RCC 7860 (cell line): Measurements from ENCODE around the gene PIK3R3.
A peak's percentile ranks its signal among the peaks of the same experiment; 100 is the strongest.

ENCODE experiments used
- DNase-seq: peaks from one replicate; pipeline ENCODE4 v3.0.0-alpha.2; 2015; ENCODE audit warnings: low spot score
- FAIRE-seq: peaks from 2 replicates; lab custom pipeline; 2012; peaks lifted over from hg19 to GRCh38; lab: Jason Lieb, UNC

PIK3R3 gene

GRCh38 chr1:46132529-46133180 lies at the start of gene PIK3R3:
Gene PIK3R3 (minus strand): TSS chr1:46132629. CDS start chr1:46131952, 677 bp downstream.
- peak; percentile 93 for FAIRE-seq

GRCh38 chr1:46181343-46182260 lies 49.2 kb upstream of the PIK3R3 start:
- DNase-seq = peak; percentile 69
- no peak for FAIRE-seq

More at GRCh38 chr1:46132529-46133180, at the start of gene PIK3R3:
- peak; percentile 97 for DNase-seq

GRCh38 chr1:46180082-46180616 lies 47.7 kb upstream of the PIK3R3 start:
- DNase-seq = peak; percentile 31

GRCh38 chr1:46179138-46180081 lies 47.0 kb upstream of the PIK3R3 start:
- DNase-seq (peak; percentile 81), FAIRE-seq (no peak)

More at GRCh38 chr1:46180082-46180616, 47.7 kb upstream of the PIK3R3 start:
- no peak for FAIRE-seq

GRCh38 chr1:46176211-46176865 lies 43.9 kb upstream of the PIK3R3 start, which contains the start of gene P3R3URF:
Gene P3R3URF (minus strand): TSS chr1:46176488. CDS start chr1:46176471, 17 bp downstream.
- DNase-seq = no peak
- no peak for FAIRE-seq

- no peak for FAIRE-seq
Observed at GRCh38 chr1:46175243-46175642, 42.8 kb upstream of the PIK3R3 start.

GRCh38 chr1:46174448-46175231 lies 42.2 kb upstream of the PIK3R3 start, which contains the start of gene TSPAN1:
Gene TSPAN1 (plus strand): TSS chr1:46175087. CDS start chr1:46181108, 6,021 bp downstream.
- no peak for FAIRE-seq
- no peak for DNase-seq

More at GRCh38 chr1:46175243-46175642, 42.8 kb upstream of the PIK3R3 start:
- DNase-seq = no peak

GRCh38 chr1:46173361-46173856 lies 41.0 kb upstream of the PIK3R3 start:
- DNase-seq = no peak
- no peak for FAIRE-seq

GRCh38 chr1:46172321-46172720 lies 39.9 kb upstream of the PIK3R3 start:
- FAIRE-seq (no peak), DNase-seq (no peak)

GRCh38 chr1:46171871-46172270 lies 39.4 kb upstream of the PIK3R3 start:
- DNase-seq (no peak), FAIRE-seq (no peak)

- DNase-seq = no peak
- FAIRE-seq = no peak
Observed at GRCh38 chr1:46171351-46171750, 38.9 kb upstream of the PIK3R3 start.

GRCh38 chr1:46169811-46170454 lies 37.5 kb upstream of the PIK3R3 start:
- no peak for FAIRE-seq
- DNase-seq = no peak

- no peak for DNase-seq
- no peak for FAIRE-seq
Observed at GRCh38 chr1:46168477-46168876, 36.0 kb upstream of the PIK3R3 start.

- DNase-seq (no peak), FAIRE-seq (no peak)
Observed at GRCh38 chr1:46166521-46167462, 34.4 kb upstream of the PIK3R3 start.

- DNase-seq (no peak), FAIRE-seq (no peak)
Observed at GRCh38 chr1:46160212-46160611, 27.8 kb upstream of the PIK3R3 start.

- FAIRE-seq = no peak
- no peak for DNase-seq
Observed at GRCh38 chr1:46159516-46159915, 27.1 kb upstream of the PIK3R3 start.
